Glomerular visceral epithelial cell (primary cell): ENCODE data around the gene GNLY.
"Not testable (repeated sequence)": the region's sequence is repeated elsewhere in the genome, so short reads cannot be mapped to it uniquely, and the experiment has no call there.

Experiments
- DNase-seq: peaks from one replicate; pipeline ENCODE4 v3.0.0-alpha.2; 2016; ENCODE audit errors: extremely low spot score

GNLY gene

DNA sequence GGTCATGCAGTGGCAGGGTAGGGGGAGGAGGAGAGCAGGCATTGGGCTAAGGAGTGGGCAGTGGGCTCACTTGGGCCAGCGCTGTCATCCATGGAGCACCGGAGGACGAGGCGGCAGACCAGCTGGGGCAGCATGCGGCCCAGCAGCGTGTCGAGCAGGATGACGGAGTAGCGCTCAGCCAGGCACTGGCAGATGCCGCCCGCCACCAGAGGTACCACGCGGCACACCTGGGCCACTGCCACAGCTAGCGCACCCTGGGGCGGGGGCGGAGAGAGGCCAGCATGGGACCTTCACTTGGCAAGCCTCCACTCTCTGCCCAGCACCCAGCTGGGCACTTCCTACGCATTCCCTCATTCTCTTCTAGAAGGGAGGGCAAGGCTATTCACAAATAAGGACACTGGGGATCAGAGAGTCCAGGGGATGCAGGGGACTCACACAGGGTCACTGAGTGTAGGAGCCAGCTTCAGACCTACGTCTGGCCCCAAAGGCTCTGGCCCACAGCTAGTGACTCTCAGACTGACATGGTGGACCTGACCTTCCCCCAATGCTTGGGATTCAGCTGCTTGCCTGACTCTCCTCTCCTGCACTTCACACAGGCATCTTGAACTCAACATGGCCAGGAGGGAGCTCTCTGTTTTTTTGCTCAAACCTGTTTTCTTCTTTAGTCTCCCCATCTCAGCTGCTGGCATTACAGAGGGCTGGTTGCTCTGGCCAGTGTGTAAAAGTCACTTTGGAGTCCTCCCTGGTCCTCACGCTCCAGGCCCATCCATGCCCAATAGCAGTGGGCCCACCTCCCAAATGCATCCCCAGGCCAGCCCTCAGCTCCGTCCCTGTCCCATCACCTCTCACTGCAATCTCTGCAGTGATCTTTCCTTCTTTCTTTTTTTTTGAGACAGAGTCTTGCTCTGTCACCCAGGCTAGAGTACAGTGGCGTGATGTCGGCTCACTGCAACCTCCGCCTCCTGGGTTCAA, 30.3 kb upstream of the GNLY start:
- no peak for DNase-seq

DNA sequence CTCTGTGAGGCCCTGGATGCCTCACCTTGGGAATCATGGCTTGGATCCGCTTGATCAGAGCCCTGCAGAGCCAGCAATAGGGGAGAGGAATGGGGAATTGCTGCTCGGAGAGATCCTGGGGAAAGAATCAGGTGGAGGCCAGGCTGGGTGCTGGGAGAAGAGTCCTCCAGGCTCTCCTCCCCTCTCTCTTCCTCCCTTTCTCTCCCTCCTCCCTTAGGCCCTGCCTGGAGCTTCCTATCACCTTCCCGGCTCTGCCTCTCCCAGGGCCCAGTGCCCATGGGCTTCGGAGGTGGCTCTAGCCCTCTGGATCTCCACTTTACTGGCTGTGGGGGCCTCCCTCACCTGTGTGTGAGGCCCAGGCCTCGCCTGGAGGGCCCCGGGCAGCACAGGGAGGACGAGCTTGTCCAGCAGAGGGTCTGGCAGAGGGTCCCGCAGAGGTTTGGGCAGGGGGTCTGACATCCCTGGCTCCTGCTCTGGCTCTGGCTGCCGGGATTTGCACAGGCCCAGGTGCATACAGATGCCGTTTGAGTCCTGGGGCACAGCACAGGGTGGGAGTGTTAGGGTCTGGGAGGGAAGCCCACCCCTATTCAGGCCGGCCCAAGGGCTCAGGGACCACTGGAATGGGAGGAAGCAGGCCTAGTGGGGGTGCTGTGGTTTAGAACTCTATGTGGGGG, 28.8 kb upstream of the GNLY start:
- DNase-seq: no peak

DNA sequence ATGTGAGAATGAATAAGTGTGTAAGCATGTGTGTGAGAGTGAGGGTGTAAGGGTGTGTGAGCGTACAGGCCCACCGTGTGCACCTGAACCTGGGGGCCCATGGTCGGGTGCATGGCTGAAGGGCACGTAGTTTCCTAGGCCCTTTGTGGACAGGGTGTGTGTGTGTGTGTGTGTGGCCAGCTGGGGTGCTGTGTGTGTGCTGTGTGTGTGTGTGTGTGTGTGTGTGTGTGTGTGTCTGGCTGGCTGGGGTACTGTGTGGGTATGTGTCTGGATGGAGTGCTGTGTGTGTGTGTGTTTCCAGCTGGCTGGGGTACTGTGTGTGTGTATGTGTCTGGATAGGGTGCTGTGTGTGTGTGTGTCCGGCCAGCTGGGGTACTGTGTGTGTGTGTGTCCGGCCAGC, 28.1 kb upstream of the GNLY start:
- no peak for DNase-seq

DNA sequence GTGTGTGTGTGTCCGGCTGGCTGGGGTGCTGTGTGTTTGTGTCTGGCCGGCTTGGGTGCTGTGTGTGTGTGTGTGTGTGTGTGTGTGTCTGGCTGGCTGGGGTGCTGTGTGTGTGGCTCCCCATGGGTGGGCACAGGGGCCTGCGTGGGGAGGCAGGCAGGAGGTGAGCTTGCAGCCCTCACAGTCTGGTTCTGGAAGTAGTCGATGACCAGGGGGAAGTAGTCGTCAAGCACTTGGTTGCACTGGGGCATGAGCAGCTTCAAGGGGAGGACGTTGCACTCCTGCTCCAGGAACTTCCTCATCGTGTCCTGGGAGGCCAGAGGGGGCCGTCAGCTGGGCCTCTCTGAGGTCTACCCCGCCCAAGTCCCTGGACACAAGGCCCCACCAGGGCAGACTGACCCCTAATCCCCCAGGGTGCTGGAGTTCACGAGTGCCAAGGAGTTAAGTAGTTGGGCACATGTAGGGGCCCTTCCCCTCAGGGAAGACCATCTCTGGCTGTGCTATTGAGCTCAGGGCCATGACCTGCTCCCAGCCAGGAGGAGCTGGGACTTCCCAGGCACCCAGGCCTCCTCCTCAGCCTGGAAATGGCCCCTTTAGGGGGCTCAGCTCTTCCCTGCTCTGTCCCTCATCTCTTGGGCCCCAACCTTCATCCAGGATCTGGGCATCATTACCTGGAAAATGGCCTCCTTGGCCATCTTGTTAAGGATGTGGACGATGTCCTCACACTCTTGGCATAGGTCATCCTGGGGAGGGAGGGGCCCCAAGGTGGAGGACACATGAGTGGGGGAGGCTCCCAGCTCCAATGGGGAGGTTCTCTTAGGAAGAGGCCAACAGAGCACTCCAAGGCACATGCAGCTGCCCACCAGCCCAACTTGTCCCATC, 27.5 kb upstream of the GNLY start:
- DNase-seq: no peak

DNA sequence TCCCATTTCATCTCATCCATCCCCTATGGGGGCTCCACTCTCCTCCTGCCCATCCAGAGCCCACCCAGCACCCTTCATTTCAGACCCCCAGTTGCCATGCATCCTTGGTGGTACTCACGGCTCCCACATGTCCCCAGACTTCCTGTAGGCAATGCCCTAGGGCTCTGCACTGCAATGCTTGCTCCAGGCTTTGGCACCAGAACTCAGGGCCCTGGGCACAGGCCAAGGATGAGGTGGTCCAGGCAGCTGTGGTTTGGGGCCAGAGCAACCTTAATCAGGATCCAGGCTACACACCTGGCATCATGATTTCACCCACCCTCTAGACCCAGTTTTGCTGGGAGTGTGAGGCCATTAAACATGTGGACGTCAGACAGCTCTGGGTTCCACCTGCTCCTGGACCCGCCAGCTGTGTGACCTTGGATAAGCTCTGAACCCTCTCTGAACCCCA, 26.6 kb upstream of the GNLY start:
- DNase-seq: no peak

DNA sequence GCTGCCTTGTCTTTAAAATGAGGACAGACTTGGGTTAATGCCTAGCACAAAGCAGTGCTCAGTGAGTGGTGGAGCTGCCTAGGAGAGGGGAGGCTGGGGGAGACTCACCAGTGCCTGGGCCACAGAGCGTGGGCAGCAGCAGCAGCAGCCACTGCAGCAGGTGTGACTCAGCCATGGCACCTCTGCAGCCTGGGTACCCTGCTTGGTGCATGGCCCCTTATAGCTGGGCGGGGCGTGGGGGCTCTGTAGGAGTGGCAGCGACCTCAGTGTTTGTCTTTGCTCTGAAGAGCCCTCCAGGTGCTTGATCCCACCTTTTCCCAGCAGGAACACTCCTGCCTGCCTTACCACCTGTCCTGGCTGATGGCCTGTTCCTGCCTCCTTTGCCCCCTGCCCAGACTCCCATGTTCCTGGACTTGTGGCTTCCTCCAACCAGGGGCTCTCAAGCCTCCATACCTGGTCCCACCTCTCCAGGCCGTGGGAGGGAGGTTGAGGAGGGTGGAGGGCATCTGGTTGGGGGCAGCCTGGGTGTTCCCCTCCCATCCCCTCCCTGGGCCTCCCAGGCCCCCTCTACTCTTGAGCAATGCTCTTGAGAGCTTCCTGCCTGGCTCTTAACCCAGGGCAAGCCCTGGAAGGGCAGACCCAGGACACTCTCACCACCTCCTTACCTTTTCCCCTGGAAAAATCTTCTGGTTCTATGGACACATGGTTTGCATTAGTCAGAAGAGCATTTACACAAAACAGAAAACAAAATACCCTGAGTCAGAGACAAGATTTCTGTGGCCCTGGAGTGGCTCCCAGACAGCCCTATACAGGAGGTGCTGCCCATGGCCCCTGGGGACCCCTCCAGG, 25.9 kb upstream of the GNLY start, which contains the start of gene SFTPB:
Gene SFTPB (minus strand): TSS at position 191 of the 848 bp plus-strand sequence. CDS start 16 bp downstream, at position 175.
- DNase-seq: no peak

DNA sequence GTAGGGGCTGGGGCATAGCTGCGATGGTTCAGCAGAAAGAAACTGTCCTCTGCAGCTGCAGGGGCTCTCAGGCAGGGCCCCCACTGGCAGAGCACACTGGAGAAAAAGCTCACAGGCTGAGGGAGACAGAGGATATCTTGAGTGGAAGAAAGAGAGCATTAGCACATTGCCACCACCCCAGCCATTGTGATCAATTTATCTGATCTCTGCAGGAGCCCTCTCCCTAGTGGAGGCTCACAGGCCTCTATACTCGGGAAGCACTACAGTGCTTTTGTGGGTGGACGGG, 25.4 kb upstream of the GNLY start:
- no peak for DNase-seq

DNA sequence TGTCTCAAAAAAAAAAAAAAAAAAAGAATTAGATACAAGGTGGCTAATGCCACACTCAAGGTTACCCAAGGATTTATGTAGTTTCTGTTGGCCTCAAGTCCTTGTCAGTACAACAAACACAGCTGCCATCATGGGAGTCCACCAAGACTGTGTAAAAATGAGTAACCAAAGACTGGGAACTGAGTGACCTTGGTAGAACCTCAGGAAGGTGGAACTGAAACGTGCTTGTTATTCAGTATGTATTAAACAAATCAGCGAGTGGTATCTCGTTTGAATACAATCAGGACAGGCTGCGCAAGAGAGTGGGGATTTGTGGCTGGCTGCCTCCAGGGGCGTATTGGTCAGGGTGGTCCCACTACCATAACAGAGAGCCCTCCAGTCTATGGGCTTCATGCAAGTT, 24.6 kb upstream of the GNLY start:
- no peak for DNase-seq

DNA sequence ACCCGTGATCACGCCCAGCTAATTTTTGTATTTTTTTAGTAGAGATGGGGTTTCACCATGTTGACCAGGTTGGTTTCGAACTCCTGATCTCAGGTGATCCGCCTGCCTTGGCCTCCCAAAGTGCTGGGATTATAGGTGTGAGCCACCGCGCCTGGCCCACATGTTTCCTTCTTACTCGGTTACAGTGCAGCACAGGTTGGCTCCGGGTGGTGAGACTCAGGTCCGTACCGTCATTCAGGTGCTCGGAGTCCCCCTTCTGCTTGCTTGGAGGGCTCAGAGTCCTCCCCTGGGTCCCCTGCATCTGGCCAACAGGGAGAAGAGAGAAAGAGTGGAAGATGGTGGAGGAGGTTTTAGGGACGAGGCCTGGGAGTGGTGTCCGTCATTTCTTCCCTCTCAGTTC, 23.7 kb upstream of the GNLY start:
- not testable (repeated sequence) for DNase-seq

DNA sequence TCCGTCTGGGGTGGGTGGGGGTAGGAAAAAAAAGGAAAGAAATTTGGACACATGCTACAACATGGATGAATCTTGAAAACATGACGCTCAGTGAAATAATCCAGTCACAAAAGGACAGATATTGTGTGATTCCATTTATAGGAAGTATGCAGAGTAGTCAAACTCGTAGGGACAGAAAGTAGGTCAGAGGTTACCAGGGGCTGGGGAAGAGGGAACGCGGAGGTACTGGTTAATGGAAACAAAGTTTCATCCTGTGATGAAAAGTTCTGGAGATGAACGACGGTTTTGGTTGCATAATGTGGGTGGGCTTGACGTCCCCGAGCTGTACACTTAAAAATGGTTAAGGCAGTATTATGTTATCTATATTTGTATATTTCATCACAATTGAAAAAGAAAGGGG, 21.7 kb upstream of the GNLY start:
- no peak for DNase-seq

DNA sequence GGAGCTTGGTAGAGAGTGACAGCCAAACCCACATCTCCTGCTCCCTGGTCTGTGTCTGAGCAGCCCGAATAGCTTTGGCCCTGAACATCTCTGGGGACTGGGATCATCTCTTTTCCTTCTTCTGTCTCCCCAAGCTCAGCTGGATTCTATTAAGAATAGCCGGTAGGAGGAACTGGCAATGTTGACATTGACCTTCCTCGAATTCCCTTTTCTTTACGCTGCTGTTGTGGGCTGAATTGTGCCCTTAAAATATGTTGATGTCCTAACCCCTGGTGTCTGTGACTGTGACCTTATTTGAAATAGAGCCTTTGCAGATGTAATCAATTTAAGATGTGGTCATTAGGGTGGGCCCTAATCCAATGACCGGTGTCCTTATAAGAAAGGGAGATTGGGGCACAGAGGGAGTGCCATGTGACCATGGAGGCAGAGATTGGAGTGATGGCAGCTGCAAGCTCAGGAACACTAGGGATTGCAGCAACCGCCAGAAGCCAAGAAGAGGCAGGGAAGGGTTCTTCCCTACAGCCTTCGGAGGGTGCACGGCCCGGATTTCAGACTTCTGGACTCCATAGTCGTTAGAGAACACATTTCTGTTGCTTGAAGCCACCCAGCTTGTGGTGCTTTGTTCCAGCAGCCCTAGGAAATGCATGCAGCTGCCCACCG, 20.3 kb upstream of the GNLY start:
- DNase-seq: no peak

DNA sequence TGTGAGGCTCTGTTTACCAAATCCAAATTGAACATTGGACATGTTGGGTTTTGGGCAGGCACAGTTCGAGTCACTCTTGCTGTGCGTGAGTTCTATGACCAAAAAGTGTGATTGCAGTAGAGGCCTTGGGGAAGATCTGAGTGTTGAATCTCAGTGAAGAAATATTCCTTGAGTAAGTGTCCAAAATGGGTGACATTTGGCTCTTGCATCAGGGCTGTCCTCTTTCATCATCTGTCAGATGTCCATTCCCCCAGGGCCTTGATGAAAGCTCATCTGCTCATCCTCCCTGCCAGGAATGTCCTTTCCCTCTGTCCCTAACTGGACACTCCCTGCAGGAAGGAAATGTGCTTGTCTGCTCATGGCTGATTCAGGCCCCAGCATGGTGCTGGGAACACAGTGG, 19.7 kb upstream of the GNLY start:
- DNase-seq: no peak

DNA sequence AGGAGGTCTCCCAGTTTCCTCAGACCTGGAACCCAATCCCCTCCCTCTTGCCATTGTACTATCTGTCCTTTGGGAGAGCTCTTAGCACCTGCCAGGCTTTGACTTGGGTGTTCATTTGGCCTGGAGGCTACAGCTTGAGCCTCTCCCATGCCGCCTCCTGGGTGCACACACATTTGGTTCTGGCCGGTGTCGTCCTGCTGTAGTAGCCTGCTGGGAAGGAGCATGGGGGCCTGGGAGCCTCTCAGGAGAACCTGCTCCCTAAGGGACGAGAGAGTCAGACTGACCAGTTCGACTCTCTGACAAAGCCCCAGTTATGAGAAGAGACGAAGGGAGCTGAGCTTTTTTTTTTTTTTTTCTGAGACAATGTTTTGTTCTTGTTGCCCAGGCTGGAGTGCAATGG, 18.7 kb upstream of the GNLY start:
- DNase-seq: no peak

DNA sequence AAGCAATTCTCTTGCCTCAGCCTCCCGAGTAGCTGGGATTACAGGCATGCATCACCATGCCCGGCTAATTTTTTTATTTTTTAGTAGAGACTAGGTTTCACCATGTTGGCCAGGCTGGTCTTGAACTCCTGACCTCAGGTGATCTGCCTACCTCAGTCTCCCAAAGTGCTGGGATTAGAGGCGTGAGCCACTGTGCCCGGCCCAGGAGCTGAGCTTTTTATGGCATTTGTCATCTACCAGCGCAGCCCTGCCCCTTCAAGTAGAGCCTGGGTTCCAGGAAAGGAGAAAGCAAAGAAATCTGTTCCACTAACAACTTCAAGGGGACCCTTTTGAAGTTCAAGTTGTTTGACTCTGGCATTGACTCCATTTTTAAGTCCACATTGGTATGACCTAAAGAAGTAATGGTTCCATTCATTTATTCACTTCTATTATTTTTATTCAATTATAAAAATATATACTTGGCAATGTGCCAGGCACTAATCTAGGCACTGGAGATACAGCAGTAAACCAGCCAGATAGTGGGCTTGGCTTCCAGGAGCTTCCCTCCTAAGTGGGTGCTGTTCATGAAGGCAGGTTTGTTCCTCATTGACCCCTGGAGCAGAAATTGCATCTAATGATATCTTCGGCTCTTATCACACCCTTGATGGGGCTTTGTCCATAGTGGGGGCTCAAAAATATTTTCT, 18.2 kb upstream of the GNLY start:
- DNase-seq: no peak

DNA sequence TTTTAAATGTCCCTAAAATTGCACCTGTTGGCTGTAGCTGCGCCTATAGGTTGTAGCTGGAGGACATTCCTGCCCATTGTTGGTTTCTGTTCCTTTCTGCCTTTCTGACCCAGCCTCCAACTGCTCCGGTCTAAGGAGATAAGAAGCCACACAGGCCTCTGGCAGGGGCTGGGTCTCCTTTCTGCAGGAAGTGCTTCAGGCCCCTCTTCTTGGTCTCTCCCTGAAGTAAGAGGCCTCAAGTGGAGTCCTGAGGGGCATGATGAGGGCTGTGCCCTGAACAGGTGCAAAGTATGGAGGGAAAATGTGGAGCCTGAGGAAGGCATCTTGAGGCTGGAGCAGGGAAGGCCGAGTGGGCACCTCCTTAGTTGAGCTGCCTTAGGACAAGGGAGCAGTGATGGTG, 15.8 kb upstream of the GNLY start:
- DNase-seq: no peak

DNA sequence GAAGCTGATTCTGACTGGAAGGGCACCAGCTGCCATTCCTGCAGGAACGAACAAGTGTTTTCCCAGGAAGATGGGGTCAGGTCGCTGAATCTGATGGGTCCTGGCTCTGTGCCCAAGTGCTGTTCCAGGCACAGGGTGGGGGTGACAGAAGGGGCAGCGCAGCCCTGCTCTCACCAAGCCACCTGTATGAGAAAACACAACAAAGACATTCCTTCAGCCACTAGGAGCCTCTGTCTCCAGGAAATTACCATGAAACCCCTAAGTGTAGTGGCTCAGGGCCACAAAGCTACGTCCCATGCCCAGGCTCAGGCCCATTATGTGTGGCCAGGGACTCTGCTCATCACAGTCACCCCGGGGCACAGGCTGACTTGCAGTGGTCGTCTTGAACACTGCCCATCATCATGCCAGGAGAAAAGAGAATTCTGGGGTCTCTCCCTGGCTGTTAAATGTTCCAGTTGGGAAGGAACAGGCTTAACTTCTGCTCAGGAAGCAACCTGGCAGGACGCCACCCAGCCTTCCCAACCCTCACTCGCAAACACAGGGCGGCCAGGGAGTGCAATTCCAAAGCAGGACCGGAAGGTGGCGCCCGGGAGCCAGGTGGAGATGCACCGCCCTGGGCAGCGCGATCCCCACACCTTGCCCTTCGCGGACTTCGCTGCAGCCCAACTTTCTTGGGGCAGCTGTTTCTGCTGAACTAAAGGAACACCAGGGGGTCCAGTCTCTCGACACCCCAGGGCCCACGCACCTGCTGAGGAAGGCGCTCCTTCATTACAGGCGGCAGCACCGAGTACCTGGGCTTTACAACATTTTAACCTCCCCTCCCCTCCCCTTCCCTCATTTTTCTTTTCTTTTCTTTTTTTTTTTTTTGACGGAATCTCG, 15.1 kb upstream of the GNLY start:
- DNase-seq: peak; percentile 77

DNA sequence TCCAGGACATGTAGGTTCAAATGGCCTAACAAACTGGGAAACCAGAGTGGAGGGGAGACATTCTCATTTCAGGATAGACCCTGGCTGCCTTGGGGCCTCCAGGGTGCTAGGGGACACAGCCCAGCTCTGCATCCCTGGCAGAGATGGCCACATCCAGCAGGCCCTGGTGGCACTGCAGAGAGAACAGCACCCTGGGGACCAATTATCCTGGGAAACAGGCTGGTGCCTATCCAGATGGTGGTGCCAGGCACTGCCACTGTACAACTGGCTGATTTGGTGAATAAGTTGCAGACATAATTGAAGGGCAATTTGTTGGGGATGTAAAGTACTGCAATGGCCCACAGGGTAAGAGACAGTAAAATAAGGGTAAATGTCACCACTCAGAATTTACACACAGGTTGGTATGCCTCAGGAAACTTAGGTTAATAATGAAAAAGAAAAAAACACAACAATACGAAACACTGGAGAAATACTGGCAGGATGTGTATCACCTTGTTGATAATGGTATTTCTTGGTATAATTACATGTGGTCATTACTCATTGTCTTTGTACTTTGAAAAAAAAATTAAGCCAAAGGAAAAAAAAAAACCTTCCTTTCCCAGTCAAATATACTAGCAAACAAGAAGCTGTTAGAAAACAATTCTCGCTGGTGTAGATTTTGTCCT, 13.3 kb upstream of the GNLY start:
- no peak for DNase-seq

DNA sequence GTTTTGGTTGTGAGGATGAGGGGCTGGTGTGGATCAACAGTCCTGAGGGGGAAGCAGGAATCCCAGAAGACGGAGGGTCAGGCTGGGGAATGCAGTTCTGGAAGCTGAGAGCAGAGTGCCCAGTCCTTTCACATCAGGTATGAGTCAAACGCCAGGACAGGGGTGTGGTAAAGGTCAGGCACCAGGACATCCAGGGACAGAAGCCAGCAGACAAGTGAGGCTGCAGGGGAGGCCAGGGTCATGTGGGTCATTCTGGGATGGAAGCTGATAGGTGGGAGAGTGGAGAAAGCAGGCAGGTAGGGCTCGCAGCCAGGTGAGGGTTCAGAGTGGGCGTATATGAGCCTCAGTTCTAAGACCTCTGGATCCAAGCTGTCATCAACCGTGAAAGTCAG, 12.8 kb upstream of the GNLY start:
- DNase-seq: no peak

DNA sequence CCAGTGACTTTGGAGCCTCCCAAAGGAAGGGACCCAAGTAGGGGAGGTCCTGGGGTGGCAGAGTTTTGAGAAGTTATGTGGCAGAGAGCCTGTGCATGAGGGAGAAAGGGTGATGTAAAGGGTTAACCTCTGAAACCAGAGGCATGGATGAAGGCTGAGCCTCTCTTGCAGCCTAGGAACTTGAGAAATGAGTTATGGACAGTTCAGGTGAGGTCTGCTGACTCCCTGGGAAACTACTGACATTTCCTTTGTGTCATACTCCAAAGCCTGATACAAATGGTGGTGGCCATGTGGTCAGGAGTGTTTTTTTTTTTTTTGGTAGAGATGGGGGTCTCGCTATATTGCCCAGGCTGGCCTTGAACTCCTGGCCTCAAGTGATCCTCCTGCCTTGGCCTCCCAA, 12.4 kb upstream of the GNLY start:
- no peak for DNase-seq
